CD1c-positive myeloid dendritic cell (primary cell): ENCODE results near the gene NUDT5.
A peak's percentile ranks its signal among the peaks of the same experiment; 100 is the strongest.
"Not testable (repeated sequence)": the region's sequence is repeated elsewhere in the genome, so short reads cannot be mapped to it uniquely, and the experiment has no call there.

Source experiments
- DNase-seq: peaks from one replicate; pipeline ENCODE4 v3.0.0-alpha.2; 2016; ENCODE audit errors: extremely low spot score

Gene NUDT5

GRCh38 chr10:12205082-12205481, 9.4 kb upstream of the NUDT5 start:
- DNase-seq, result no peak

- no peak for DNase-seq
Observed at GRCh38 chr10:12202226-12202625, 6.5 kb upstream of the NUDT5 start.

- no peak for DNase-seq
Observed at GRCh38 chr10:12201543-12201942, 5.9 kb upstream of the NUDT5 start.

GRCh38 chr10:12200850-12201249, 5.2 kb upstream of the NUDT5 start:
- no peak for DNase-seq

GRCh38 chr10:12198156-12198555, 2.5 kb upstream of the NUDT5 start:
- DNase-seq, result no peak

- no peak for DNase-seq
Observed at GRCh38 chr10:12196531-12197211, 980 bp upstream of the NUDT5 start.

GRCh38 chr10:12195281-12195602, 449 bp downstream of the NUDT5 start:
- no peak for DNase-seq

GRCh38 chr10:12194752-12195271, 879 bp downstream of the NUDT5 start:
- peak; percentile 27 for DNase-seq

GRCh38 chr10:12193193-12193592, 2.5 kb downstream of the NUDT5 start:
- DNase-seq, result peak; percentile 54

GRCh38 chr10:12191715-12192114, 4.0 kb downstream of the NUDT5 start:
- peak; percentile 61 for DNase-seq

GRCh38 chr10:12189426-12189825, 6.3 kb downstream of the NUDT5 start:
- DNase-seq, result no peak

- no peak for DNase-seq
Observed at GRCh38 chr10:12188656-12189055, 7.0 kb downstream of the NUDT5 start.

- no peak for DNase-seq
Observed at GRCh38 chr10:12187321-12187905, 8.3 kb downstream of the NUDT5 start.

GRCh38 chr10:12186323-12186722, 9.4 kb downstream of the NUDT5 start:
- no peak for DNase-seq

GRCh38 chr10:12184165-12184564, 11.5 kb downstream of the NUDT5 start:
- DNase-seq, result no peak

- peak; percentile 90 for DNase-seq
Observed at GRCh38 chr10:12181065-12181775, 14.5 kb downstream of the NUDT5 start.

GRCh38 chr10:12180221-12180974, 15.3 kb downstream of the NUDT5 start:
- no peak for DNase-seq

- peak; percentile 74 for DNase-seq
Observed at GRCh38 chr10:12179606-12180170, 16.0 kb downstream of the NUDT5 start.

GRCh38 chr10:12177642-12178041, 18.0 kb downstream of the NUDT5 start:
- no peak for DNase-seq

GRCh38 chr10:12171512-12171911, 24.2 kb downstream of the NUDT5 start:
- not testable (repeated sequence) for DNase-seq

- DNase-seq, result no peak
Observed at GRCh38 chr10:12165999-12166775, 29.5 kb downstream of the NUDT5 start.
